GM12878 (cell line): ENCODE results near the gene RALGAPA2.

Source experiments
- CTCF ChIP-seq, 3 experiments: IDR thresholded peaks in 2 of 3; conservative IDR thresholded peaks in 1 of 3; 2 replicates each; pipeline ENCODE4 v1.5.1; 2011; ENCODE audit warnings: low read depth in 3 of 3, low read length in 3 of 3, mild to moderate bottlenecking in 3 of 3, control low read depth in 2 of 3, moderate library complexity in 2 of 3, inconsistent platforms in 1 of 3, mixed read lengths in 1 of 3; ENCODE audit not compliant: control insufficient read depth in 2 of 3, insufficient read depth in 1 of 3; ENCODE audit errors: extremely low read depth in 1 of 3
- EP300 ChIP-seq, 2 experiments: fragments of 150-350 bp in 1 of 2; IDR thresholded peaks; 2 replicates each; pipeline ENCODE4 v1.6.1; 2011 to 2012; ENCODE audit warnings: low read depth in 2 of 2, low read length in 2 of 2, borderline replicate concordance in 1 of 2, improper control_type of control experiment in 1 of 2, inconsistent platforms in 1 of 2; ENCODE audit not compliant: control insufficient read depth in 1 of 2
- EZH2 ChIP-seq: IDR thresholded peaks from 2 replicates; pipeline ENCODE4 v1.6.1; 2012; ENCODE audit warnings: low read depth, mild to moderate bottlenecking, control low read depth, inconsistent platforms, low read length, borderline replicate concordance; ENCODE audit not compliant: control insufficient read depth
- GABPA ChIP-seq: IDR thresholded peaks from 2 replicates; pipeline ENCODE4 v1.6.1; 2014; ENCODE audit warnings: antibody characterized with exemption, low read depth, mild to moderate bottlenecking, inconsistent platforms
- KAT2A ChIP-seq: conservative IDR thresholded peaks from 2 replicates; pipeline ENCODE4 v1.6.1; 2011; ENCODE audit warnings: low read depth, low read length; ENCODE audit not compliant: control insufficient read depth
- RB1 ChIP-seq: fragments of 450-650 bp; formaldehyde crosslinking; IDR thresholded peaks from 2 replicates; pipeline ENCODE4 v1.6.1; 2017; ENCODE audit warnings: mild to moderate bottlenecking, borderline replicate concordance
- SMARCA5 ChIP-seq: fragments of 450-650 bp; IDR thresholded peaks from 2 replicates; pipeline ENCODE4 v1.6.1; 2017; ENCODE audit warnings: mild to moderate bottlenecking
- SP1 ChIP-seq: IDR thresholded peaks from one replicate; pipeline ENCODE4 v1.6.1; 2011; ENCODE audit warnings: low read depth, low read length
- TF ChIP-seq, protein P1 (sequence below): fragments of 450-650 bp; IDR thresholded peaks from 2 replicates; pipeline ENCODE4 v1.6.1; 2017; ENCODE audit warnings: mild to moderate bottlenecking

DNA sequence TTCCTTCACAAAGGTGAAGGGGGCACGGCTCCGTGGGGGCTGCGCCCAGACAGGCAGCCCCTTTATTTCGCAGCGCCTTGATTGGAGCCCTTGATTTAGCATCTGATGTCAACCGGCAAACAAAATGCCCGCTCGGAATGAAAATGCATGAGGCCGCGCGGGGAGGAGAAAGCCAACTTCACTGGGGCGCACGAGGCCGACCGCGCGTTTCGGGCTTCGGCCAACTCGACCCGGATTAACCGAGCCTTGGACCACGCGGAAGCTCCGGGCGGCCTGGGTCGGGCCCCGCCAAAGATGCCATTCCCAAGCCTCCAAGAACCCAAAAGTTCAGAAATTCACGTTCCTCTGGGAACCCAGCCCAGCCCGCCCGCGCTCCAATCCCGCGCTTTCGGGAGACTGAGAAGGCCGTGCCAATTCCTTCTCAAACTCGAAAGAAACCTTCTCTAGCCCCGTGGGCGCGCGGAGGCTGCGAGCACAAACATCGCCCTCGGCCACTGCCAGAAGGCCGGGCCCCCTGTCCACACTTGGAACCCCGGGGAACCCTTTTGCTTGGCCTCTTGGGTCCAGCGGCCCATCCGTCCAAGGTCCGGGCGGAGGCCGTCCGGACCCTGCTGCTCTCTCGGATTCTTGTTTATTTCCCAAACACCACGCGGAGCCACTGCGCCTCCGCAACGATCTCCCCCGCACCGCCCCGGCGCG, 345.4 kb downstream of the RALGAPA2 start:
- TF ChIP-seq CTCF (IDR thresholded peaks at IDR 0.05 in 2 of 3, conservative IDR thresholded peaks at IDR 0.05 in 1 of 3; ENCODE audit: control insufficient read depth in 2 of 3, extremely low read depth in 1 of 3, insufficient read depth in 1 of 3, low read depth in 3 of 3, low read length in 3 of 3) = no peak
- no peak for TF ChIP-seq SMARCA5
- TF ChIP-seq KAT2A = no peak
- no peak for TF ChIP-seq EP300 (IDR thresholded peaks at IDR 0.05; ENCODE audit: borderline replicate concordance in 1 of 2, control insufficient read depth in 1 of 2, low read depth in 2 of 2, low read length in 2 of 2)
- TF ChIP-seq, protein P1, sequence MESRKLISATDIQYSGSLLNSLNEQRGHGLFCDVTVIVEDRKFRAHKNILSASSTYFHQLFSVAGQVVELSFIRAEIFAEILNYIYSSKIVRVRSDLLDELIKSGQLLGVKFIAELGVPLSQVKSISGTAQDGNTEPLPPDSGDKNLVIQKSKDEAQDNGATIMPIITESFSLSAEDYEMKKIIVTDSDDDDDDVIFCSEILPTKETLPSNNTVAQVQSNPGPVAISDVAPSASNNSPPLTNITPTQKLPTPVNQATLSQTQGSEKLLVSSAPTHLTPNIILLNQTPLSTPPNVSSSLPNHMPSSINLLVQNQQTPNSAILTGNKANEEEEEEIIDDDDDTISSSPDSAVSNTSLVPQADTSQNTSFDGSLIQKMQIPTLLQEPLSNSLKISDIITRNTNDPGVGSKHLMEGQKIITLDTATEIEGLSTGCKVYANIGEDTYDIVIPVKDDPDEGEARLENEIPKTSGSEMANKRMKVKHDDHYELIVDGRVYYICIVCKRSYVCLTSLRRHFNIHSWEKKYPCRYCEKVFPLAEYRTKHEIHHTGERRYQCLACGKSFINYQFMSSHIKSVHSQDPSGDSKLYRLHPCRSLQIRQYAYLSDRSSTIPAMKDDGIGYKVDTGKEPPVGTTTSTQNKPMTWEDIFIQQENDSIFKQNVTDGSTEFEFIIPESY = no peak
- no peak for TF ChIP-seq SP1
- no peak for TF ChIP-seq RB1
- TF ChIP-seq GABPA = no peak
- 0 out of 2 replicates have a peak, but pooled peaks have one; percentile 22 for TF ChIP-seq EZH2
